Heart left ventricle (tissue), 13 donors: ENCODE data around the gene ISG15.

Source experiments
- CTCF ChIP-seq, 12 donors: fragments of 200-600 bp; sonication (generic) in 4 of 12; IDR thresholded peaks; one replicate each; pipeline versions ENCODE4 v1.5.0 to v1.8.0; 2018 to 2022; ENCODE audit warnings: antibody characterized with exemption in 12 of 12, mild to moderate bottlenecking in 5 of 12
- POLR2A ChIP-seq, 2 donors: fragments of 450-650 bp; IDR thresholded peaks; one replicate each; pipeline ENCODE4 v1.6.1; 2017; ENCODE audit warnings: antibody characterized with exemption in 2 of 2, mild to moderate bottlenecking in 2 of 2, moderate library complexity in 2 of 2
- donor health status: ischemic (EF 13 %, LVEDD 7.1; RV severe dilation, severe dysfunction).
- donor health status: DM: no; HTN: yes; CAD: no.
- donor health status: DM: no; HTN: no; CAD: no.
- donor health status: ischemic (EF 25% LVEDD 6.9; RV normal size, moderate dysfunction).
- donor health status: ischemic (EF 25% LVEDD 5.7; RV mildly dilated, moderate dysfunction).
- donor health status: ischemic (EF 35%, LVEDD 5.7; RV mildly dilated, moderate dysfunction).
- donor health status: nonischemic (EF 11% LVEDD 7.7; RV severe dilation, severe dysfunction).
- donor health status: DM: yes; HTN: yes; CAD: no.
- donor health status: PGD.
- donor health status: ischemic (EF 29% LVEDD 5.4; RV normal size, mild dysfunction).
- donor health status: nonischemic (EF 23%, LVEDD 6.1; RV moderate dilation, normal function).

GRCh38 chr1:1040004-1040991, 27.0 kb downstream of the ISG15 start:
- peak in 2 of 12 donors; percentile 17 to 26 for TF ChIP-seq CTCF (IDR thresholded peaks at IDR 0.05)
- no peak for TF ChIP-seq POLR2A (IDR thresholded peaks at IDR 0.05)
